A673 (cell line): ENCODE results near the gene OCSTAMP.

Source experiments
- EZH2 ChIP-seq: fragments of 200-600 bp; sonication (generic); IDR thresholded peaks from 2 replicates; pipeline ENCODE4 v1.6.1; 2017; ENCODE audit warnings: borderline replicate concordance, low read depth, mild to moderate bottlenecking, mixed read lengths, antibody characterized with exemption, low read length; ENCODE audit not compliant: poor library complexity, severe bottlenecking
- TF ChIP-seq, protein P1 (sequence below): fragments of 300-800, 200-600 bp; sonication (generic); conservative IDR thresholded peaks from 2 replicates; pipeline ENCODE4 v1.5.1; 2017; ENCODE audit warnings: low read depth, mild to moderate bottlenecking, antibody characterized with exemption, low read length, moderate library complexity, mixed read lengths

DNA sequence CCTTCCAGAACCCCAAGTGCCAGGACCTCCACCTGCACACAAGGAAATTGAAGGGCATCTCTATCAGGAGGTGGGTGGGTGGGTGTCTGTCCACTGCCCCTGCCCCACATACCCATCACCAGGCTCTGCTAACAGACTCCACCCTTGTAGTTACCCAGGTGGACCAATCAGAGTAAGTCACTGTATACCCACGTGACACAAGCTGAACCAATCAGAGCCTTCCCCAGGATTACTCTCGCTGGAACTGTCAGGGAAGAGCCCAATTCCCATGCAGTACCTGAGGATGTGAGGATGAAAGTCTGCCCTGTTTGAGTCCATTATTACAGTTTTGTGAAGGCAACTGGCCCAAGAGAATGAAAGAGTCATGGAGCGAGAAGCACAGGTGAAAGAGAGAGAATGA is 4.2 kb downstream of the OCSTAMP start:
- TF ChIP-seq, protein P1, sequence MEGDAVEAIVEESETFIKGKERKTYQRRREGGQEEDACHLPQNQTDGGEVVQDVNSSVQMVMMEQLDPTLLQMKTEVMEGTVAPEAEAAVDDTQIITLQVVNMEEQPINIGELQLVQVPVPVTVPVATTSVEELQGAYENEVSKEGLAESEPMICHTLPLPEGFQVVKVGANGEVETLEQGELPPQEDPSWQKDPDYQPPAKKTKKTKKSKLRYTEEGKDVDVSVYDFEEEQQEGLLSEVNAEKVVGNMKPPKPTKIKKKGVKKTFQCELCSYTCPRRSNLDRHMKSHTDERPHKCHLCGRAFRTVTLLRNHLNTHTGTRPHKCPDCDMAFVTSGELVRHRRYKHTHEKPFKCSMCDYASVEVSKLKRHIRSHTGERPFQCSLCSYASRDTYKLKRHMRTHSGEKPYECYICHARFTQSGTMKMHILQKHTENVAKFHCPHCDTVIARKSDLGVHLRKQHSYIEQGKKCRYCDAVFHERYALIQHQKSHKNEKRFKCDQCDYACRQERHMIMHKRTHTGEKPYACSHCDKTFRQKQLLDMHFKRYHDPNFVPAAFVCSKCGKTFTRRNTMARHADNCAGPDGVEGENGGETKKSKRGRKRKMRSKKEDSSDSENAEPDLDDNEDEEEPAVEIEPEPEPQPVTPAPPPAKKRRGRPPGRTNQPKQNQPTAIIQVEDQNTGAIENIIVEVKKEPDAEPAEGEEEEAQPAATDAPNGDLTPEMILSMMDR: no peak
- no peak for TF ChIP-seq EZH2
